Activated CD4-positive, alpha-beta T cell treated with anti-CD3 and anti-CD28 coated beads, Interleukin-2, amount 10 ng/mL, durations not matched to agents 24 days and 14 days (primary cell): ENCODE data around the gene FCHO2. TPM values are rescaled to one million over a fixed set of nuclear protein-coding genes. Genes with fewer than 3 reads are reported as not detected.

Source experiments
- DNase-seq: peaks from one replicate; pipeline ENCODE4 v3.0.0; 2022
- H3K27ac Mint-ChIP-seq: one replicate; pipeline ENCODE4 v1.8.0; 2022; ENCODE audit warnings: mild to moderate bottlenecking, mixed read lengths
- H3K27me3 Mint-ChIP-seq: one replicate; pipeline ENCODE4 v1.8.0; 2022; ENCODE audit warnings: mixed read lengths
- H3K36me3 Mint-ChIP-seq: one replicate; pipeline ENCODE4 v1.8.0; 2022; ENCODE audit warnings: low read depth, mild to moderate bottlenecking, mixed read lengths
- H3K4me1 Mint-ChIP-seq: one replicate; pipeline ENCODE4 v1.8.0; 2021; ENCODE audit warnings: mixed read lengths
- H3K4me3 Mint-ChIP-seq: one replicate; pipeline ENCODE4 v1.8.0; 2022; ENCODE audit warnings: mild to moderate bottlenecking, moderate library complexity, mixed read lengths
- H3K9me3 Mint-ChIP-seq: one replicate; pipeline ENCODE4 v1.8.0; 2021; ENCODE audit warnings: mixed read lengths
- intact Hi-C: fragments of 100-400 bp; cut with micrococcal nuclease; formaldehyde crosslinking; loops from one replicate; pipeline ENCODE4 v1.15.1; 2023
- total RNA-seq: library from RNA; stranded (reverse); gene quantifications from 2 replicates; pipeline ENCODE4 v1.2.3, GENCODE V29; 2022

The FCHO2 gene
- total RNA-seq, 1 donor from 2014 or later, result 1.5 TPM

DNA sequence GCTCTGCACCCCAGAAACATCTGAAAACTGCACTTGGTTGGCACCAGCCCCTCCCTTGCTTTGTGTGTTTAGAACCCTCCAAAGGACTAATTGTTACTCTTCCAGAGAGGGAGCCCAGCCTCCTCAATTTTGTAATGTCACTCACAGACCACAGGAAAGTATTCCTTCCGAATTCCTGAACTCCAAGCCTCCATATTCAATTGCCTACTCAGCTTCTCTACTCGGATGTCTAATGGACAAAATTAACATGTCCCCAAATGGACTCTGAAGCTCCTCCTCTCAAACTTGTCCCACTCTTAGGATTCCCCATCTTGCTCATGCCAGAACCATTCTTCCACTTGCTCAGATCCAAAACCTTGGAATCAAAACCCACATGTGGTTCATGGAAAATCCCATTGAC, 160.7 kb downstream of the FCHO2 start:
- no peak overlapping the region for H3K4me3 Mint-ChIP-seq
- H3K27me3 Mint-ChIP-seq, result peaks cover 66% of the 10 kb centered on the region
- H3K4me1 Mint-ChIP-seq, result peaks cover 2% of the 10 kb centered on the region
- H3K27ac Mint-ChIP-seq, result no peak overlapping the region
- H3K36me3 Mint-ChIP-seq, result peaks cover 3% of the 10 kb centered on the region
- DNase-seq, result no peak
- no peaks in the 10 kb centered on the region for H3K9me3 Mint-ChIP-seq
- intact Hi-C loops, result no loop called here

DNA sequence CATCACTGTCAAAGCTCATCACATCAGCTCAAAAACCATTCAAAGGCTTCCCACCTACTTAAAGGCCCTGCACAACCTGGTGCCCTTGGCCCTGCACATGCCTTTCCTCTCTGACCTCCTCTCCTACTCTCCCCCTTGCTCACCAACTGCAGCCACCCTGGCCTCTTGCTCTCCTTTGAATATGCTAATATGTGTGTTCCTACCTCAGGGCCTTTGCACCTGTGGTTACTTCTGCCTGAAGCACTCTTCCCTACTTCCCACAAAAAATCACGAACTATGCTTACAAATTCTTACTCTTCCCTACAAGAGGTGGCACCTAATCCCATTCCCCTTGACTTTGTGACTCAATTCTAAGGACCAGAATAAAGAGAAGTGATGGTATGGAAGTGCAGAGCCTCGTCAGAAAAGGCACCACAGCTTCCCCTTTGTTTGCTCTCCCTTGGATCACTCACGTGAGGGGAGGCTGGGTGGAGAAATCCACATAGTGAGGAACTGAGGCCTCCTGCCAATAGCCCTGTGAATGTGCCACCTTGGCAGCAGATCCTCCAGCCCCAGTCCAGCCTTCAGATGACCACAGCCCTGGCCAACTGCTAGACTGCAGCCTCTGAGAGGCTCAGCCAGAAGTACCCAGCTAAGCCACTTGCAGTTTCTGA, 161.4 kb downstream of the FCHO2 start:
- Mint-ChIP-seq H3K27ac (no peak overlapping the region), H3K9me3 (no peaks in the 10 kb centered on the region), H3K27me3 (peaks cover 67% of the 10 kb centered on the region), H3K4me1 (peaks cover 2% of the 10 kb centered on the region), H3K36me3 (peaks cover 3% of the 10 kb centered on the region), H3K4me3 (no peak overlapping the region)
- no peak for DNase-seq
- intact Hi-C loops, result no loop called here

DNA sequence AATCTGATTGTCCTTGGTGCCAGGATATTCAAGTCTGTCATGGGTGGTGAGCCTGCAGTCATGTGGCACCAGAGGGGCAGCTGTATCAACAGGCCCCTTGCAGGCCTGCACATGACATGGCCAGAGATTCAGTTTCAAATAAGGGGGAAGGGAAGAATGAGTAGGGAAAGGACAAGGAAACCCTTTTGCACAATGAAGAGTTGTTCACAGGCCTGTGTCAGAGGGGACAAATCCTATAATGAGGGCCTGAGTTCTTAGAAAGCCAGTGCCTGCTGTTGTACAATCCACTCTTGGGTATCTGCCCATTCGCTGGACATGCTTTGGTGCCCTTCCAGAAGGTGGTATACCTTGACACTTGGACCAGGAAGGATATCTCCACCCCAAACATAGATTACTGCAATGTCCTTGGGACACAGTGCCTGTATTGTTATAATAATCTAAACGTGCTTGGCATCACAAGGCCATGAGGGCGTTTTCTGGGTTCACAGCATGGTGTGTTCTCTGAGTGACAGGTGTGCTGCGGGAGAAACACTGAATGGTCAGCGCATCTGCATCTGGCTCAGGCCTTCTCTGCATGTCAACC, 162.6 kb downstream of the FCHO2 start:
- H3K9me3 Mint-ChIP-seq, result no peaks in the 10 kb centered on the region

DNA sequence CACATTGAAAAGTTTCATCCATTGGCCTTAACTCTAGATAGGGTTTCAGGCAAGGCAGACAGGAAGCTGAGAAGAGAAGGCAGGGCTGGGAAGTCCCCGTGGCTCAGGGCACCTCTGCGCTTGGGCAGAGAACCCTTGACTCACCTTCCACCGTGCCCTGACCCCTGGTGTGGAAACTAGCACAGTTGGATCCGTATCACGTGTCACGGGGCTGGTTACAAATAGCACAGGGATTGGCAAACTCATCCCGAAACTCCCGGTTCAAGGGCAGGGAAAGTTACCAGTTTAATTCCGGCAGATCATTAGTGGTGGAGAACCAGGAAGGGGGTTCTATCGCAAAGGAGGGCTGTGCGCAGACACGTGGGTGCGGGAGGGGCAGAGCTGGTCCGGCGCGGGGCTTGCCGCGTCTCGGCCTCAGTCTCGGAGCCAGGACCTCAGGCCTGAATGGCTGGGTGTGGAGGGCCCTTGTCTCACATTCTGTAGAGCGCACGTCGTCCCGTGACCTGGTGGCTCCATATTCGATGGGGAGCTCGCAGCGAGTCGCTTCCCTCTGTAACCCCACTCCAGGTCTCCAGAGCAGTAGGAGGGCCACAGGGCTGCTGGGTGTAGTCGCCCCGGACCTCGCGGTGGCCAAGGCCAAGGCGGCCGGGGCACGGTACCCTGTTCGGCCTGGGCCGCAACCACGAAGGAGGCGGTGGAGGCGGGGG, 163.8 kb downstream of the FCHO2 start:
- Mint-ChIP-seq H3K36me3 (peaks cover 3% of the 10 kb centered on the region), H3K27ac (no peak overlapping the region), H3K27me3 (peaks cover 65% of the 10 kb centered on the region), H3K4me1 (peaks cover 2% of the 10 kb centered on the region), H3K4me3 (no peak overlapping the region), H3K9me3 (no peaks in the 10 kb centered on the region)
- DNase-seq, result no peak
- intact Hi-C loops, result no loop called here

More for the DNA sequence above, 162.6 kb downstream of the FCHO2 start:
- peaks cover 2% of the 10 kb centered on the region for H3K4me1 Mint-ChIP-seq
- no peak overlapping the region for H3K27ac Mint-ChIP-seq
- intact Hi-C loops, result no loop called here
- H3K27me3 Mint-ChIP-seq, result peaks cover 66% of the 10 kb centered on the region
- DNase-seq, result no peak
- no peak overlapping the region for H3K4me3 Mint-ChIP-seq
- peaks cover 3% of the 10 kb centered on the region for H3K36me3 Mint-ChIP-seq

DNA sequence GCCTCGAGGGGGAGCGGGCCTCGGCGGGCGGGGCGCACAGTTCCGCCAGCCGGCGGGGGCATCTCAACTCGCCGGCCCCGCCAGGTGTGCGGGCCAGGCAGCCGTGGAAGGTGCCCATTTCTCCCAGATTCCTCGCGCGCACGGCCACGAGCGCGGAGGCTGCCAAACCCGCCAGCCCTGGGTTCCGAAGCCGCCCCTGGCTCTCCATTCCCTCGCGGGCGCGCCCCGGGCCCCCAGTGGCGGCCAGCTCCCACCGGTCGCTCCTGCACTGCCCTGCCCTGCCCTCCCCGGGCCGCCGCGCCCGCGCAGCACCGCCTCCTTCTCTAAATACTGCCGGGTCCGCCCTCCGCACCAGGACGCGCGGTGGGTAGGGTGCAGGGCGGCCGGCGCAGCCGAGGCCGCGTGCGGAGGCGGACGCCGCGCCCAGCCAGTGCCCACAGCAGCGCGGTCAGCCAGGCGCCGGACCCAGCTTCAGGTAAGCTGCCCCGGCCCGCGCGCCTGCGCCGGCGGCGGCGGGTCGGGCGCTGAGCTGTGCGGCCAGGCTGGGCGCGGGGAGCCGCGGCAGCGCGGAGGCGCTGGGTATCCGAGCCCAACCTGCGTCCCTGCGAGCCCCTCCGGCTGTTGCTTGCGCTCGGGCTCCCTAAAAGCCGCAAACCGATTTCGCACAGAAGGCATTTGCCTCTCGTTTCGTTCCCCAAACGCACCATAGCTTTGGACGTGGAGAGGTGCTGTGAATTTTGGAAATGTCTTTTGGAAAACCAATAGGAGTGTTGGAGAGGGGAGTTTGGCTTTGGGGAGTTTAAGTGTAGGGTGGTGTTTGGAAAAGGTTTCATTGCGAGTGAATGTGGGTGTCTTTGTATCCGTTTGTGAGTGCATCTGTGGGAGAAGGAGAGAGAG, 164.6 kb downstream of the FCHO2 start, which contains the start of gene TMEM171:
Gene TMEM171 (plus strand): TSS at position 354 of the 897 bp plus-strand sequence. CDS start 2,799 bp downstream, outside the sequence.
- Mint-ChIP-seq H3K27me3 (peaks cover 62% of the 10 kb centered on the region), H3K36me3 (peaks cover 3% of the 10 kb centered on the region), H3K9me3 (no peaks in the 10 kb centered on the region), H3K4me3 (no peak within 1 kb of the TSS), H3K4me1 (peaks cover 2% of the 10 kb centered on the region), H3K27ac (no peak within 1 kb of the TSS)
- intact Hi-C loops, result no loop called here
- DNase-seq, result no peak

DNA sequence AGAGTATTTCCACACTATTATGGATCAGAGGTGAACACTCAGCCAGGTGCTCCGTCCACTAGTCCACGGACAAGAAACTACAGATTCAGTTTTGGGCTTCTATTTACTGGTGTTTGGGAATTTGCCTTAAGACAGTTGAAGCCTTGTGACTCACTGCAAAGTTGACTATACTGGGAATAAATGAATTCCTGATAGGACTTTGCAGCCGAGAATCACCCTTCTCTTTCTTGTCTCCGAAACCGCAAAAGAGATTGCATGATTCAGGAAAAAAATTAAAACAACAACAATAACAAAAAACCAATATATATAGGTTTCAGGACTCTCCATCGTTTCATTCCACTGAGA, 165.2 kb downstream of the FCHO2 start:
- H3K4me1 Mint-ChIP-seq, result peaks cover 2% of the 10 kb centered on the region
- intact Hi-C loops, result no loop called here
- no peak for DNase-seq
- H3K27ac Mint-ChIP-seq, result no peak overlapping the region
- no peak overlapping the region for H3K4me3 Mint-ChIP-seq
- peaks cover 65% of the 10 kb centered on the region for H3K27me3 Mint-ChIP-seq
- H3K9me3 Mint-ChIP-seq, result no peaks in the 10 kb centered on the region
- H3K36me3 Mint-ChIP-seq, result peaks cover 3% of the 10 kb centered on the region

DNA sequence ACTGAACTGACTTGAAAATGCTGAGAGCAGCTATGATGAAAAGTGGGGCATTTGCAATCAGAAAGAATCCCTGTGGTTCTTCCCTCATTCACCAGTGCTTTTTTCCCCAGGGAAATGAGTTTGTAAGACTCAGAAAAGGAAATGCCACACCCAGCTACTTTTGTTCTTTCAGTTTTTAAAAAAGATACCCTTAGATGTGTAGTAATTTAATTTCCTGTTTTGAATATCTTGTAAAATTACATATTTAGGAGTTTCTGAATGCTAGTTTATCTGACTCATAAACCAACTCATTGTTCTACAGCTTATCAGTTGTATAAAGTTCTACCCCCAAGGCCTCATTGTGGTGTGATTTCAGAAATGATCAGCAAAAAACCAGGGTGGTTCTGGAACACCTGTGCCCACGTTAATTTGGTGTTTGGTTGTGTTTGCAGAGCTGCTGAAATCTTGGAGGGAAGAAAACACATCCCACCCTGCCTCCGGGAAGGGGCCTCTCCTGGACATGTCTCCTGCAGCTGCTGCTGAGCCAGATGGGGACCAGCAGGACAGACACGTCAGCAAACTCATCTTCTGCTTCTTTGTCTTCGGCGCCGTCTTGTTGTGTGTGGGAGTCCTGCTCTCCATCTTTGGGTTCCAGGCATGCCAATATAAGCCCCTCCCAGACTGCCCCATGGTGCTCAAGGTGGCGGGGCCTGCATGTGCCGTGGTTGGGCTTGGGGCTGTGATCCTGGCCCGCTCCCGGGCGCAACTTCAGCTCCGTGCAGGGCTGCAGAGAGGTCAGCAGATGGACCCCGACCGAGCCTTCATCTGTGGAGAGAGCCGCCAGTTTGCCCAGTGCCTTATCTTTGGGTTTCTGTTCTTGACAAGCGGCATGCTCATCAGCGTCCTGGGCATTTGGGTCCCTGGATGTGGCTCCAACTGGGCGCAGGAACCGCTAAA, 167.3 kb downstream of the FCHO2 start:
- peaks cover 3% of the 10 kb centered on the region for H3K36me3 Mint-ChIP-seq
- H3K27ac Mint-ChIP-seq, result no peak overlapping the region
- H3K9me3 Mint-ChIP-seq, result no peaks in the 10 kb centered on the region
- no peak for DNase-seq
- no peak overlapping the region for H3K4me3 Mint-ChIP-seq
- H3K4me1 Mint-ChIP-seq, result peaks cover 2% of the 10 kb centered on the region
- peaks cover 61% of the 10 kb centered on the region for H3K27me3 Mint-ChIP-seq
- intact Hi-C loops, result no loop called here

DNA sequence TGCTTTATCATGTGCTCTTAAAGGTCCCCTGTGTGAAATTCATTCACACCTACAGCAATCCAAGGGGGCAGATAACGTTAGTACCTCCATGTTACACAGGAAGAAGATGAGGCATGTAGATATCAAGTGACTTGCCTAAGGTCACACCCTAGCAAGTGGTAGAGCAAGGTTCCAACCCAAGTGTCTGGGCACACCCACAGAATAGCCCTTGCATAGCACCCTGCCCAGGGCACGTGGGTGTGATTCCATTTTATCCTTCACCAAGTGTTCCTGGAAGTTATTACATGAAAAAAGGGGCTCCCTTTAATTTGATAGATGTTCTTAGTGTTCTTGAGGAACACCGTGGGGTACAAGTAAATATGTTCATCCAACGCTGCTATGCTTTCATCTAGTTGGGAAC, 169.4 kb downstream of the FCHO2 start:
- H3K4me3 Mint-ChIP-seq, result no peak overlapping the region
- intact Hi-C loops, result no loop called here
- peaks cover 53% of the 10 kb centered on the region for H3K27me3 Mint-ChIP-seq
- peaks cover 3% of the 10 kb centered on the region for H3K36me3 Mint-ChIP-seq
- H3K9me3 Mint-ChIP-seq, result no peaks in the 10 kb centered on the region
- no peak for DNase-seq
- H3K27ac Mint-ChIP-seq, result no peak overlapping the region
- H3K4me1 Mint-ChIP-seq, result no peaks in the 10 kb centered on the region

DNA sequence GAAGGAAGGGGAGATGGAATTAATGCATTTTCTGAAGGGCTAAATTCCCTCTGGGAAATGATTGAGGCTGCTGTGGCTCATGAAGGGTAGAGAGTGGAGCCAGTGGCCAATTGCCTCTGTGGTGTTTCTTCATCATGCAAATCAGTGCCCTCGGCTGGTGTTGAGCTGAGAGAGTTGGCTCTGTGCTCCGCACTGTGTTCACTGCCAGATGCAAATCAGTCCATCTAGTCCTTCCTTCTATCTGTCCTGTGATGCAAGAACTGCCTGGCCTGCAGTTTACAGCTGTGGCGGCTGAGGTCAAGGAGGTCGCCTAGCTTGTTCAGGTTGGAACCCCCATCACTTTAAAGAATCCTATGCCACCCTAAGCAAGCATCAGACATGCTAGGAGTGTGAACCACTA, 170.5 kb downstream of the FCHO2 start:
- H3K27ac Mint-ChIP-seq, result no peak overlapping the region
- H3K27me3 Mint-ChIP-seq, result peaks cover 53% of the 10 kb centered on the region
- H3K9me3 Mint-ChIP-seq, result no peaks in the 10 kb centered on the region
- H3K4me3 Mint-ChIP-seq, result no peak overlapping the region
- DNase-seq, result no peak
- H3K36me3 Mint-ChIP-seq, result no peaks in the 10 kb centered on the region
- no peaks in the 10 kb centered on the region for H3K4me1 Mint-ChIP-seq
- intact Hi-C loops, result no loop called here

DNA sequence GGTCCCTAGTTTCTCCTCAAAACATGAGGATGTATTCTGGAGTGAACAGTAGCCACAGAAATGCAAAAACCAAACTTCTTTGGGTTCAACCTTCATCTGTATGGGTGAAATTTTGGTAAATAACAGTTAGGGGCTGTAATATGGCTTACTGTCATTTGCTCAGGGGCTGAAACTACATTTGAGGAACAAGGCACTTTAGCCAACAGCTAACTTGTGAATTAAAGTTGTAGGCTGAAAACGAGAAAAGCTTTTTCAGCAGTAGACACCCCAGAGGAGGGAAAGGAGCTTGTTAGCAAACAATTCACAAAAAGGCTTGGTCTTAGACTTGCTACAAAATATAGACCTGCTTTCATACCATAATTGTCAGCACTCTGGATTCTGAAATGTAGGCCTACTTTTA, 171.1 kb downstream of the FCHO2 start:
- Mint-ChIP-seq H3K27me3 (peaks cover 49% of the 10 kb centered on the region), H3K4me3 (no peak overlapping the region), H3K9me3 (no peaks in the 10 kb centered on the region), H3K36me3 (no peaks in the 10 kb centered on the region), H3K4me1 (no peaks in the 10 kb centered on the region), H3K27ac (no peak overlapping the region)
- intact Hi-C loops, result no loop called here
- no peak for DNase-seq

DNA sequence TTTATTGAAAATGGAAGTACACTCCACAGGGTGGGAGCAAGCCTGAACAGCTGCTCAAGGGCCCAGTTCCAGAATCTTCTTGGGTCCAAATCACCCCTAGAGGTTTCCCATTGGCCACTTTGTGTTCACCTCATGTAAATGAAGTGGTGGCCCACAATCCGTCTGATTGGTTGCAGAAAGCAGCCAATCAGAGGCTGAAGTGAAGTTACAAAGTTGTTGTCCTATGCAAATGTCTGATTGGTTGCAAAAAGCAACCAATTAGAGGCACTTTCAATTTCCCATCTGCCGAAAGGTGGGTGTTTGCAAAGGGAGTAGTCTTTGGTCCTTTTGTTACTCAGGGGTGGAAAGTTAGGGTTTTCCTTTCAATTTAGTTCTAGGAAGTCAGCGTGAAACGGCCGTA, 173.3 kb downstream of the FCHO2 start:
- no peak for DNase-seq
- H3K4me1 Mint-ChIP-seq, result no peaks in the 10 kb centered on the region
- intact Hi-C loops, result no loop called here
- H3K9me3 Mint-ChIP-seq, result no peaks in the 10 kb centered on the region
- H3K27ac Mint-ChIP-seq, result no peak overlapping the region
- H3K27me3 Mint-ChIP-seq, result peaks cover 52% of the 10 kb centered on the region
- no peak overlapping the region for H3K4me3 Mint-ChIP-seq
- H3K36me3 Mint-ChIP-seq, result no peaks in the 10 kb centered on the region

DNA sequence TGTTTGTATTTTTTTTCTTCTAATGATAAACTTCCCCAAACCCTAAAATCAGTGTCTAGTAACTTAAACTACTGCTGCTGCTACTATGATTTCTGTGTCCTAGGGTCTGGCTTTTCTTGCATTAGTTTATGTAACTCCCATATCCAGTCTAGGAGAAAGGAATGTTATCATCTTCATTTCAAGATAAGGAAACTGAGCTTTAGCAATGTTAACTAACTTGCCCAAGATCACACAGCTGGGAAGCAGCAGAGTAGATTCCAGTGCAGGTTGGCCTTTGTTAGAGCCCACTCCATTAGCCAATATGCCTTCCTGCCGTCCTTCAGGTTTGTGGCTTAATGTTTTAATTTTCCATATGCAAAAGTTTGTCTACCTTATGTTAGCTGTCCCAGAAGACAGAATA, 175.0 kb downstream of the FCHO2 start:
- no peak overlapping the region for H3K4me3 Mint-ChIP-seq
- no peaks in the 10 kb centered on the region for H3K4me1 Mint-ChIP-seq
- DNase-seq, result no peak
- intact Hi-C loops, result no loop called here
- H3K36me3 Mint-ChIP-seq, result no peaks in the 10 kb centered on the region
- H3K27ac Mint-ChIP-seq, result no peak overlapping the region
- H3K9me3 Mint-ChIP-seq, result no peaks in the 10 kb centered on the region
- peaks cover 52% of the 10 kb centered on the region for H3K27me3 Mint-ChIP-seq
